ENCODE results near the gene CTLA4.

The CTLA4 gene

DNA sequence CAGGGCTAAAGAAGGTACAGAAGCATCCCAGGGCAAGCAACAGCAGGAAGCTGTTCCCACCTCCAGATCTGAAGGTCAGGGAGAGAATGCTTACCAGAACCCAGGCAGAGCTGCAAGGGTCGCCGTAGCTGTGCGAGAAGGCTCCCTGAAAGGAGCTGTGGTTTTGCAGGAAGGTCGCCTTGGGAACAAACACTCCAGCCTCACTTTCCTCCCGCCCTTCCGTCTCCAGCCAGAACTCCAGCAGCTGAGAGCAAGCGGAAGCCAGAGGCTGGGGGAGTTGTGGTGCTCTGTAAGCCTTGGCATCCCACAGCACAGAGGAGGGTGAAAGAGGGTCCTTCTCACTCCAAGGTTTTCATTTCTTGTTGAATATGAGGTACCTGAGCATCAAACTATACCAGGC is 50.7 kb downstream of the CTLA4 start:
- Histone ChIP-seq H3K27ac (ENCODE audit: insufficient read depth, low read depth, low read length, poor library complexity, severe bottlenecking) (no peak overlapping the region), H3K27me3 (ENCODE audit: control insufficient read depth, insufficient read depth, low read length, poor library complexity, severe bottlenecking) (no peaks in the 10 kb centered on the region), H3K36me3 (ENCODE audit: control insufficient read depth, insufficient read depth, low read length) (no peaks in the 10 kb centered on the region), H3K4me3 (ENCODE audit: insufficient read depth, low read depth, low read length) (no peak overlapping the region), H3K9me3 (ENCODE audit: control insufficient read depth, low read length) (no peaks in the 10 kb centered on the region), H3K4me1 (ENCODE audit: control insufficient read depth, insufficient read depth, low read length) (no peaks in the 10 kb centered on the region)
- WGBS, 2 experiments = 44 to 59% methylated on average over 4 to 7 of the region's 7 CpGs

DNA sequence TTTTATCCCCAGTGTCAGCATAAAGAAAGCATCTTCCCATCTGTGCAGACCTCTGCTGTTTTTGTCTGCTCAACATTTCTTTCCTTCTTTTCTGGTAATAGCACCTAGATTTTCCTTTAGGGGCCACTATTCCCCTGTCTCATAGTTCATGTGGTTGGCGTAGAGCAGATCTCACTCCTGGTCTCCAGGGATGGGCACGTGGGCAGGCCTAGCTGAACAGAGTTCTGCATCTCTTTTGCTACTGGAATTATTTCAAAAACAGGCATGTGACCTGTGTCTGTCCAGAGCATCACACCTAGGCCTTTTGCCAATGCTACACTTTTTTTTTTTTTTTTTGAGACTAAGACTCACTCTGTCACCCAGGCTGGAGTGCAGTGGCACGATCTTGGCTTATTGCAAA is 51.3 kb downstream of the CTLA4 start:
- H3K9me3 ChIP-seq (ENCODE audit: control insufficient read depth, low read length) = no peaks in the 10 kb centered on the region
- 90 to 95% methylated on average over 3 of the region's 3 CpGs for WGBS, 2 experiments

More for the DNA sequence above, 51.3 kb downstream of the CTLA4 start:
- H3K36me3 ChIP-seq (ENCODE audit: control insufficient read depth, insufficient read depth, low read length) = no peaks in the 10 kb centered on the region
- H3K4me1 ChIP-seq (ENCODE audit: control insufficient read depth, insufficient read depth, low read length) = no peaks in the 10 kb centered on the region
- no peak overlapping the region for H3K27ac ChIP-seq (ENCODE audit: insufficient read depth, low read depth, low read length, poor library complexity, severe bottlenecking)
- H3K27me3 ChIP-seq (ENCODE audit: control insufficient read depth, insufficient read depth, low read length, poor library complexity, severe bottlenecking) = no peaks in the 10 kb centered on the region
- H3K4me3 ChIP-seq (ENCODE audit: insufficient read depth, low read depth, low read length) = no peak overlapping the region
